H1 (cell line): ENCODE measurements around the gene DOCK9. TPM values are rescaled to one million over a fixed set of nuclear protein-coding genes. Genes with fewer than 3 reads are reported as not detected.

Source experiments
- CTCF ChIA-PET: fragments of 300-600 bp; sonication (Branson Sonifier 250); formaldehyde crosslinking; loops from one replicate; lab custom pipeline; 2021; ENCODE audit not compliant: partially characterized antibody; lab: Charles Lee
- POLR2A ChIA-PET: fragments of 300-600 bp; sonication (Branson Sonifier 250); formaldehyde crosslinking; loops from one replicate; lab custom pipeline; 2021; ENCODE audit warnings: inconsistent platforms; ENCODE audit not compliant: partially characterized antibody; lab: Charles Lee
- DNase-seq, 2 experiments: peaks; one replicate each; pipeline versions ENCODE4 v3.0.0 to v3.0.0-alpha.2; 2010 to 2022; ENCODE audit warnings: low spot score in 2 of 2, low read depth in 1 of 2, mixed read lengths in 1 of 2
- FAIRE-seq: peaks from 2 replicates; lab custom pipeline; 2011; peaks lifted over from hg19 to GRCh38; lab: Jason Lieb, UNC
- H2AFZ ChIP-seq: 2 replicates; pipeline ENCODE4 v1.8.1; 2012; ENCODE audit warnings: low read length, inconsistent platforms
- H2AK5ac ChIP-seq: 2 replicates; pipeline ENCODE4 v1.6.1; 2013; ENCODE audit warnings: low read depth, low read length
- H2BK120ac ChIP-seq: replicated peaks from 2 replicates; pipeline ENCODE3; 2013; ENCODE audit warnings: low read depth, low read length, inconsistent platforms
- H2BK12ac ChIP-seq: 2 replicates; pipeline ENCODE4 v1.6.1; 2013; ENCODE audit warnings: low read depth, low read length
- H2BK15ac ChIP-seq: 2 replicates; pipeline ENCODE4 v1.6.1; 2013; ENCODE audit warnings: low read length
- H2BK20ac ChIP-seq: 2 replicates; pipeline ENCODE4 v1.6.1; 2013; ENCODE audit warnings: low read length
- H2BK5ac ChIP-seq: 2 replicates; pipeline ENCODE4 v1.6.1; 2013; ENCODE audit warnings: low read depth, low read length
- H3K14ac ChIP-seq: 2 replicates; pipeline ENCODE4 v1.6.1; 2013; ENCODE audit warnings: inconsistent platforms; ENCODE audit not compliant: insufficient read length
- H3K18ac ChIP-seq: 2 replicates; pipeline ENCODE4 v1.6.1; 2013; ENCODE audit warnings: low read length; ENCODE audit errors: extremely low read depth
- H3K23ac ChIP-seq: 2 replicates; pipeline ENCODE4 v1.6.1; 2013; ENCODE audit warnings: inconsistent platforms; ENCODE audit not compliant: insufficient read length
- H3K23me2 ChIP-seq: 2 replicates; pipeline ENCODE4 v1.6.1; 2013; ENCODE audit warnings: low read depth, low read length
- H3K27ac ChIP-seq: 2 replicates; pipeline ENCODE4 v1.6.1; 2011; ENCODE audit warnings: low read depth, low read length, inconsistent platforms
- H3K27me3 ChIP-seq, 4 experiments: replicated peaks in 1 of 4; 1 replicate in 1 of 4; 2 replicates in 3 of 4; pipeline versions ENCODE4 v1.6.1 to v1.8.1; 2011 to 2013; ENCODE audit warnings: low read length in 3 of 4, mild to moderate bottlenecking in 3 of 4, inconsistent platforms in 2 of 4, mixed read lengths in 2 of 4, moderate library complexity in 1 of 4; ENCODE audit not compliant: control insufficient read depth in 3 of 4, insufficient read depth in 3 of 4; ENCODE audit errors: extremely low read depth in 1 of 4
- H3K36me3 ChIP-seq, 4 experiments: 2 replicates each; pipeline versions ENCODE4 v1.6.1 to v1.8.1; 2011 to 2013; ENCODE audit warnings: mild to moderate bottlenecking in 4 of 4, low read length in 3 of 4, moderate library complexity in 2 of 4, control low read depth in 1 of 4, inconsistent platforms in 1 of 4; ENCODE audit not compliant: insufficient read depth in 4 of 4, control insufficient read depth in 2 of 4
- H3K4ac ChIP-seq: replicated peaks from 2 replicates; pipeline ENCODE3; 2013; ENCODE audit warnings: low read length, low read depth, mixed read lengths, inconsistent platforms; ENCODE audit not compliant: insufficient read length
- H3K4me1 ChIP-seq, 4 experiments: replicated peaks in 1 of 4; 1 replicate in 1 of 4; 2 replicates in 3 of 4; pipeline versions ENCODE4 v1.6.1 to v1.8.1; 2011 to 2013; ENCODE audit warnings: low read length in 3 of 4, inconsistent platforms in 2 of 4, mixed read lengths in 1 of 4; ENCODE audit not compliant: insufficient read depth in 4 of 4, control insufficient read depth in 3 of 4
- H3K4me2 ChIP-seq, 2 experiments: 2 replicates each; pipeline versions ENCODE4 v1.6.1 to v1.8.1; 2011 to 2013; ENCODE audit warnings: low read depth in 2 of 2, low read length in 2 of 2, control low read depth in 1 of 2, inconsistent platforms in 1 of 2, mild to moderate bottlenecking in 1 of 2; ENCODE audit not compliant: insufficient read depth in 1 of 2
- H3K4me3 ChIP-seq, 4 experiments: fragments of 200-600, 300-600 bp in 1 of 4; sonication (generic), shearing (Covaris generic), sonication (Bioruptor Twin) in 1 of 4; 2 replicates each; pipeline versions ENCODE4 v1.5.1 to v1.8.1; 2011 to 2016; ENCODE audit warnings: low read length in 4 of 4, low read depth in 3 of 4, control low read depth in 2 of 4, inconsistent platforms in 2 of 4, mild to moderate bottlenecking in 2 of 4, mixed read lengths in 1 of 4, moderate library complexity in 1 of 4; ENCODE audit not compliant: insufficient read depth in 2 of 4; ENCODE audit errors: extremely low read depth in 1 of 4
- H3K56ac ChIP-seq: replicated peaks from 2 replicates; pipeline ENCODE3; 2013; ENCODE audit warnings: low read depth, mild to moderate bottlenecking, mixed read lengths, low read length, inconsistent platforms; ENCODE audit not compliant: insufficient read length
- H3K79me1 ChIP-seq: 2 replicates; pipeline ENCODE4 v1.6.1; 2013; ENCODE audit warnings: low read depth, low read length, control low read depth
- H3K79me2 ChIP-seq, 2 experiments: 2 replicates each; pipeline versions ENCODE4 v1.6.1 to v1.8.1; 2012 to 2013; ENCODE audit warnings: low read length in 2 of 2, mild to moderate bottlenecking in 2 of 2, inconsistent platforms in 1 of 2; ENCODE audit not compliant: insufficient read depth in 2 of 2, control insufficient read depth in 1 of 2
- H3K9ac ChIP-seq, 4 experiments: replicated peaks in 1 of 4; 1 replicate in 1 of 4; 2 replicates in 3 of 4; pipeline versions ENCODE4 v1.6.1 to v1.8.1; 2011 to 2013; ENCODE audit warnings: low read depth in 3 of 4, low read length in 3 of 4, control low read depth in 2 of 4, mild to moderate bottlenecking in 2 of 4, moderate library complexity in 2 of 4, inconsistent platforms in 1 of 4; ENCODE audit errors: extremely low read depth in 1 of 4
- H3K9me3 ChIP-seq, 2 experiments: 2 replicates each; pipeline versions ENCODE4 v1.6.1 to v1.8.1; 2012 to 2013; ENCODE audit warnings: mild to moderate bottlenecking in 2 of 2, moderate library complexity in 2 of 2, control low read depth in 1 of 2, inconsistent platforms in 1 of 2, low read depth in 1 of 2, low read length in 1 of 2, mixed read lengths in 1 of 2; ENCODE audit not compliant: insufficient read depth in 2 of 2
- H4K20me1 ChIP-seq, 2 experiments: replicated peaks in 1 of 2; 2 replicates each; pipeline versions ENCODE3 to v1.8.1; 2011 to 2013; ENCODE audit warnings: inconsistent platforms in 2 of 2, low read length in 2 of 2, mild to moderate bottlenecking in 1 of 2; ENCODE audit not compliant: insufficient read depth in 2 of 2, control insufficient read depth in 1 of 2
- H4K5ac ChIP-seq: 2 replicates; pipeline ENCODE4 v1.6.1; 2013; ENCODE audit warnings: low read length, low read depth, mixed read lengths, inconsistent platforms; ENCODE audit not compliant: insufficient read length
- H4K8ac ChIP-seq: 2 replicates; pipeline ENCODE4 v1.8.0; 2013; ENCODE audit warnings: mild to moderate bottlenecking, moderate library complexity, low read length, inconsistent platforms; ENCODE audit not compliant: insufficient read depth; ENCODE audit errors: extremely low read depth
- H4K91ac ChIP-seq: replicated peaks from 2 replicates; pipeline ENCODE3; 2013; ENCODE audit warnings: low read length, mixed read lengths, inconsistent platforms; ENCODE audit not compliant: insufficient read length
- CHD2 ChIP-seq: IDR thresholded peaks from 2 replicates; pipeline ENCODE4 v1.6.1; 2012; ENCODE audit warnings: low read length, improper control_type of control experiment
- GTF2F1 ChIP-seq: IDR thresholded peaks from 2 replicates; pipeline ENCODE4 v1.6.1; 2012; ENCODE audit warnings: low read depth, low read length, improper control_type of control experiment, borderline replicate concordance
- SIX5 ChIP-seq: IDR thresholded peaks from 2 replicates; pipeline ENCODE4 v1.6.1; 2011; ENCODE audit warnings: mild to moderate bottlenecking, low read depth, low read length
- WGBS, 2 experiments: shearing (Covaris generic) in 1 of 2; methylation state at CpG; one replicate each; pipeline versions ENCODE4 v1.1.6 to v1.1.7; 2013 to 2015; ENCODE audit warnings: low lambda C conversion rate in 2 of 2, mixed read lengths in 2 of 2, inconsistent platforms in 1 of 2, low coverage in 1 of 2, missing lambda C conversion rate in 1 of 2; ENCODE audit not compliant: insufficient replicate concordance in 2 of 2, insufficient coverage in 1 of 2, insufficient read length in 1 of 2; ENCODE audit errors: extremely low coverage in 1 of 2, missing lambda C conversion rate in 1 of 2; 5-methylcytosine and 5-hydroxymethylcytosine counted together
- polyA plus RNA-seq, 7 experiments: library from polyadenylated mRNA; depleted of rRNA in 3 of 7; stranded (reverse) in 5 of 7; unstranded in 2 of 7; fragments of >200 nt in 5 of 7; fragments of 200-250 nt in 2 of 7; gene quantifications; 1 replicate in 5 of 7; 2 replicates in 1 of 7; 4 replicates in 1 of 7; pipeline versions ENCODE4 v1.2.1 to v1.2.3, GENCODE V29; 2011 to 2013; ENCODE audit warnings: missing spikeins in 2 of 7, mixed read lengths in 2 of 7
- total RNA-seq: library from RNA; stranded (reverse); fragmentation: NEBNext Ultra II Directional; extraction: Animal tissue kit (Norgen Biotek cat#: 25700); gene quantifications from 2 replicates; pipeline ENCODE4 v1.2.1, GENCODE V29; 2021

The DOCK9 gene
- total and polyA plus RNA-seq, 2 of the 8 experiments (the other 6 are each of a cell fraction or from before 2014, with no cell fraction given): 21.6 to 31.5 TPM

DNA sequence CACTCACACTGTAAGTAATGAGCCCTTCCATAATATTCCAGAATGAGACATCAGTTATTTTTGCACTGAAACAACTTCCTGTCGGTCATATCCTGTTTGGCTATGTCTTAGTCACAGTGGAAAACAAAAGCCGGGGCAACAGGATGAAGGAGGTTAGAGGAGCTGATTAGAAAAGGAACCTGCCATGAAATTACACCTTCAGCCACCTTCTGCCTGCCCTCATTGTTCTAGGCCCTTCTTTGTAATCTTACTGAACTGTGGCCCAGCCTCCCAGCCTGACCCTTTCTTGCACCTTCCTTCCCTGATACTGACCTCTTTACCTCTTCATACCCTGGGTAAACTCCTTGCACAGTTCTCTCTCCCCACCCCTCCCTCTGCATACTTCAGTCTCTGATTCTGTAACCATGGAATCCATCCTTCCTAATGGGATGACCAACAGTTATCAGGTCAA lies 67.3 kb downstream of the DOCK9 start:
- no peak for FAIRE-seq
- no peaks in the 10 kb centered on the region for H3K36me3 ChIP-seq

More for the DNA sequence above, 67.3 kb downstream of the DOCK9 start:
- H4K20me1 ChIP-seq: no peaks in the 10 kb centered on the region
- no peak overlapping the region for H2BK120ac ChIP-seq
- no peak overlapping the region for H4K5ac ChIP-seq
- peak overlapping the region; percentile 72 for H3K4ac ChIP-seq
- no peak overlapping the region for H2BK15ac ChIP-seq
- no peaks in the 10 kb centered on the region for H3K79me1 ChIP-seq
- H2BK20ac ChIP-seq: no peak overlapping the region
- H3K9ac ChIP-seq: no peak overlapping the region
- no peak for DNase-seq
- no peak overlapping the region for H3K14ac ChIP-seq
- no peak for TF ChIP-seq CHD2
- TF ChIP-seq SIX5: no peak
- no peak for TF ChIP-seq GTF2F1
- H2AK5ac ChIP-seq: no peak overlapping the region
- H3K9me3 ChIP-seq: no peaks in the 10 kb centered on the region
- no peak overlapping the region for H3K18ac ChIP-seq
- H3K56ac ChIP-seq: no peak overlapping the region
- 91% methylated on average over 2 of the region's 2 CpGs; no CpG with 5 or more reads in 1 of the 2 experiments for WGBS, 2 experiments
- no peak overlapping the region for H4K8ac ChIP-seq
- H3K4me2 ChIP-seq: no peak overlapping the region
- no peaks in the 10 kb centered on the region for H3K23me2 ChIP-seq
- H3K27me3 ChIP-seq: no peaks in the 10 kb centered on the region
- no peak overlapping the region for H3K27ac ChIP-seq
- H3K4me1 ChIP-seq: no peaks in the 10 kb centered on the region
- H3K79me2 ChIP-seq: no peaks in the 10 kb centered on the region
- H3K4me3 ChIP-seq: no peak overlapping the region
- no peak overlapping the region for H2BK5ac ChIP-seq
- ChIA-PET POLR2A (interaction anchor here (0.8 kb wide), 1 partner anchor 87 kb away, joined by 3 read pairs; no protein-coding TSS in a partner anchor), CTCF (interaction anchor here (0.8 kb wide), 1 partner anchor 51 kb away, joined by 3 read pairs; no protein-coding TSS in a partner anchor)
- no peak overlapping the region for H3K23ac ChIP-seq
- H2BK12ac ChIP-seq: 0 out of 2 replicates have a peak overlapping the region, but pooled peaks have one; percentile 11
- no peak overlapping the region for H4K91ac ChIP-seq
- H2AFZ ChIP-seq: no peak overlapping the region
